GM19099 (cell line): ENCODE measurements around the gene KRTAP4-9.
"Not testable (repeated sequence)": the region's sequence is repeated elsewhere in the genome, so short reads cannot be mapped to it uniquely, and the experiment has no call there.

Source experiments
- POLR2A ChIP-seq: IDR thresholded peaks from 3 replicates; pipeline ENCODE4 v1.6.1; 2011; ENCODE audit warnings: low read depth; ENCODE audit not compliant: insufficient read length; ENCODE audit errors: extremely low read depth

KRTAP4-9 gene

GRCh38 chr17:41096055-41096454 is 9.1 kb upstream of the KRTAP4-9 start:
- TF ChIP-seq POLR2A: no peak

GRCh38 chr17:41098042-41098441 is 7.1 kb upstream of the KRTAP4-9 start, which contains the start of gene KRTAP4-8:
KRTAP4-8 (minus strand) TSS chr17:41098142; CDS start chr17:41098084, 58 bp downstream.
- TF ChIP-seq POLR2A: no peak

DNA sequence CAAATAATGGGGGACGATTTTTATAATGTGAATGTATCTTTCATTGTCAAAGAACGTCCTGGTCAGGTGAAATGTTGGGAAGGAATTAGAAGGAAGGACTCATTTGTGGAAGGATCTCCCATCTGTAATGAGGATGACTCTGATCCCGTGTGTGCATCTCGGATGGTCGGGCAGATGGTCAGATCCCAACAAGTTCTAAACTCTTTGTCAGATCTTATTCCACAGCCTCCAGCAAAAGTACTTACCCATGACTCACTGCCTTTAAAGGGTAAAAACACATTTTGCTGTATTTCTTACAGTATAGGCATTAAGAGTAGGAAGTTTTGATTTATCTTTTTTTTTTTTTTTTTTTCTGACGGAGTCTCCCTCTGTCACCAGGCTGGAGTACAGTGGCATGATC is 6.7 kb upstream of the KRTAP4-9 start:
- TF ChIP-seq POLR2A: no peak

DNA sequence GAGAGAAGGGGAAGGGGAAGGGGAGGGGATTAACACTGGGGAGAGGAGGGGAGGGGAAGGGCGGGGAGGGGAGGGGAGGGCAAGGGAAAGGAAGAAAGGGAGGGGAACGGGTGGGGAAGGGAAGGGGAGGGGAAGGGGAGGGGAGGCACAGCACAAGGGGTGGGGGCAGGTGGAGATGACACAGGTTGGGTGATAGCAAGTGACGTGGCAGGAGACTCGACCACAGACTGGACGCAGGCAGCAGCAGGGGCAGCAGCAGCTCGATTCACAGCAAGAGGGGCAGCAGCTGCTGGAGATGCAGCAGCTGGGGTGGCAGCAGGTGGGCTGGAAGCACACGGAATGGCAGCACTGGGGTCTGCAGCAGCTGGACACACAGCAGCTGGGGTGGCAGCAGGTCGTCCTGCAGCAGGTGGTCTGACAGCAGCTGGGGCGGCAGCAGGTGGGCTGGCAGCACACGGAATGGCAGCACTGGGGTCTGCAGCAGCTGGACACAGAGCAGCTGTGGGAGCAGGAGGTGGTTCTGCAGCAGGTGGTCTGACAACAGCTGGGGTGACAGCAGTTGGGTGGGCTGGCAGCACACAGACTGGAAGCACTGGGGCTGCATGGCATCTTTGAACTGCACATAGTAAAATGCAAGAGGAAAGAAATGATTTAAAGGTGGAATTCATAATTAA is 3.5 kb upstream of the KRTAP4-9 start, which contains the start of gene KRTAP4-16:
KRTAP4-16 (minus strand) TSS at position 624 of the 674 bp plus-strand sequence; CDS start at position 624, 0 bp downstream.
- TF ChIP-seq POLR2A: no peak

- TF ChIP-seq POLR2A: no peak
Measured at GRCh38 chr17:41103896-41104295, 1.3 kb upstream of the KRTAP4-9 start.

- TF ChIP-seq POLR2A: no peak
Measured at GRCh38 chr17:41107941-41108450, 2.8 kb downstream of the KRTAP4-9 start.

DNA sequence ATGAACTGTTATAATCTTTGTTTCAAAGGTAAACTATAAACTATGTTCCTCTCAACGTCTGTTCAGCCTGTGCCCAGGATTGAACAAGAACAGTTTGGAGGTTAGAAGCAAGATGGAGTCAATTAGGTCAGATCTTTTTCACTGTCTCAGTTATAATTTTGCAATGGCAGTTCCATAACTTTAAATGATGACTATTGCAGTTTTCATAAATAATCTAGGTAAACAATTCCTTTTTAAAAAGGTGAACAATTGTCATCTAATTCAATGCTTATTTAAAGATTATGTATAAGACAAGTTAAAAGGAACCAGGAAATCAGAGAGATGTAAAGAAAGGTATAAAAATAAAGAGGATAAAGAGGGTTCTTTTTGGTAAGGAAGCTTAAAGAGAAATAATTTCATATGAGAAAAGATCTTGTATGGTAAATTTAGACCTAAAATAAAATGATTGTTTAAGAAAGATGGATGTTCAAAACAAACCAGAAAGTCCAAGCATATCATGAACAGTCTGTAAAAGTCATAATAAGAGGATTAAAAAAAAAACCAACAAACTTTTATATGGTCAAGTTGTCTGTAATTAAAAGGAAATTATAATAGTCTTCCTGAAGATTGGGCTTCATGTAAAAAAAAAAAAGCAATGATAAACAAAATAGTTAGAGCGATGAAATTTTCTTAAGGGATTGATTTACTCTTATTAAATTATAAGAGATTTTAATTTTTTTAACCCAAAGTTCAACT is 6.1 kb downstream of the KRTAP4-9 start:
- no peak for TF ChIP-seq POLR2A

GRCh38 chr17:41116297-41116696 is 11.1 kb downstream of the KRTAP4-9 start:
- TF ChIP-seq POLR2A: no peak

GRCh38 chr17:41117846-41118386 is 12.7 kb downstream of the KRTAP4-9 start, which contains the start of gene KRTAP4-11:
KRTAP4-11 (minus strand) TSS chr17:41118373; CDS start chr17:41118315, 58 bp downstream.
- not testable (repeated sequence) for TF ChIP-seq POLR2A

DNA sequence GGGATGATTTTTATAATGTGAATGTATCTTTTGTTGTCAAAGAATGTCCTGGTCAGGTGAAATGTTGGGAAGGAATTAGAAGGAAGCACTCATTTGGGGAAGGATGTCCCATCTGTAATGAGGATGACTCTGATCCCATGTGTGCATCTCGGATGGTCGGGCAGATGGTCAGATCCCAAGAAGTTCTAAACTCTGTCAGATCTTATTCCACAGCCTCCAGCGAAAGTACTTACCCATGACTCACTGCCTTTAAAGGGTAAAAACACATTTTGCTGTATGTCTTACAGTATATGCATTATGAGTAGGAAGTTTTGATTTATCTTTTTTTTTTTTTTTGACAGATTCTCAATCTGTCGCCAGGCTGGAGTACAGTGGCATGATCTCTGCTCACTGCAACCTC is 13.5 kb downstream of the KRTAP4-9 start:
- TF ChIP-seq POLR2A: no peak

DNA sequence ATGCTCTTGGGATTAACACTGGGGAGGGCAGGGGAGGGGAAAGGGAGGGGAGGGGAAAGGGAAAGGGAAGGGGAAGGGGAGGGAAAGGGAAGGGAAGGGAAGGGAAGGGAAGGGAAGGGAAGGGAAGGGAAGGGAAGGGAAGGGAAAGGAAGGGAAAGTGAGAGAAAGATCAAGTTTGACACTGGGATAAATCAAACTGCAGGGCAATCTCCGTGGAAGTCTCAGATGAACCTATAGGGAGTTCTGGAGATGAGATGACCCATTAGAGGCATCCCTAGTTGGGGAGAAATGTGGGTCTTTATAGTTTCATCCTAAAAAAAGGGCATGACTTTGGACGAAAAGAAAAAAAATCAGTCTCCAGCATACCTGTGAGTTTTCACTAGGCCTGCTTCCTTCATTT is 16.6 kb downstream of the KRTAP4-9 start:
- no peak for TF ChIP-seq POLR2A

DNA sequence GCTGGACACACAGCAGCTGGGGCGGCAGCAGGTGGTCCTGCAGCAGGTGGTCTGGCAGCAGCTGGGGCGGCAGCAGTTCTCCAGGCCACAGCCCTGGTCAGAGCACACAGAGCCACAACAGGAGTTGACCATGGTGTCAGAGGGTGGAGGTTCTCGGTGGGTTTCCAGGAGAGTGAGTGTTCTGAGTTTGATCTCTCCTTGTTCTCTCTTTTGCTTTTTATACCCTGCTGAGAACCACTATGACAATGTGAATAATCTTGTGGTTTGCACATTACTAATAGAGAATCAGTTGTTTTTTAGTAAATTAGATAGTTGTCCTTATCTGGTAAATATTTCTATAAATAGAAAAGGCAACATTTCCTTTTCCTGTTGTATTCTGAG is 18.8 kb downstream of the KRTAP4-9 start, which contains the start of gene KRTAP4-12:
KRTAP4-12 (minus strand) TSS at position 192 of the 381 bp plus-strand sequence; CDS start at position 132, 60 bp downstream.
- TF ChIP-seq POLR2A: not testable (repeated sequence)

GRCh38 chr17:41125064-41125463 is 19.9 kb downstream of the KRTAP4-9 start:
- no peak for TF ChIP-seq POLR2A

DNA sequence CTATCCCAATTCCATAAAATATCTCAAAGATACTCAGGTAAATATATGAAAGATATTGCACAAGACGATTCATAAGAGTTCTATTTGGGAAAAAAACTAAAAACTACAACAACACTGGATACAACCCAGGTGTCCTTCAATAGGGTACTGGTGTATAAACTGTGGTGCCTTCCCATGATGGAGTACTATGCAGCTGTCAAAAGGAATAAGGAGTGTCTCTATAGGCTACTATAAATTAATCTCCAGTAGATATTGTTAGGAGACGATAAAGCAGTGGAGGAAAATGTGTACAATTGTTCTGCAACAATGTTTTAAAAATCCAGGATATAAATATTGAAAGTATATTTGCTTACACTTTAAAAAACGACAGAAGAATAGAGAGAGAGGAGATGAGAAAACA is 21.2 kb downstream of the KRTAP4-9 start:
- TF ChIP-seq POLR2A: no peak

DNA sequence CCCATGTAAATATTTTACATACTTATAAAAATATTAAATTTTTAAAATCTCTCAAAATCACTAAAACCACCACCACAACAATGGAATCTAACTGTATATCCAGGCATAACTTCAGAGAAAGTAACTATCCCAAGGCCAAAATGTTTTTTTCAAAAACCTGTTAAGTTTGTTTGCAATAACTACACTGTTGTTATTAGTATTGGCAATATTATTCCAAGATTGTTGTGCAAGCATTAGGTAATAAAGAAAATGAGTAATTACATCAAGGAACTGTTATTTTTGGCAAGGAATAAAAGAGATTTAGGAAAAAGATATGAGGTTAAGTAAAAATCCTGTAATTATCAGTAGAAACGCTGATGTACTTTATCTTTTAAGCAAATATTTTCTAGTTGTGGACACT is 22.2 kb downstream of the KRTAP4-9 start:
- no peak for TF ChIP-seq POLR2A

DNA sequence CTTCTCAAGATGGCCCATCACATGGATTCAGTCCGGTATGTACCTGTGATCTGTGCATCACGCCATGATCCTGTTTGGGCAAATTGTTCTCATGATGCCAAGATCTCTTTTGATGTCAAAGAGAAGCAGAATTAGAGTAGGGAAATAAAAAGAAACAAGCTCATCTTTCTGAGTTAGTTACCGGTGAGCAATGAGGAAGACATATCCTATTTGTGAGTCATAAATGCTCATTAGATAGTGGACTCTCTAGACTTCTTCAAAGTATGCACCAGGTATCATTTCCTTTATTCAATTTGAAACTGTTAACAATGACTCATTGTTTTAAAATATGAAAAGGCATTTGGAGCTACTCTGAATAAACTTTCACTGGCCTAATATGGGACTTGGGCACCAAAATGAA is 26.8 kb downstream of the KRTAP4-9 start:
- no peak for TF ChIP-seq POLR2A
